GM04503 (cell line): Measurements from ENCODE around the gene MYO5C.
"Not testable (repeated sequence)": the region's sequence is repeated elsewhere in the genome, so short reads cannot be mapped to it uniquely, and the experiment has no call there.

Experiments used
- DNase-seq: peaks from one replicate; pipeline ENCODE4 v3.0.0-alpha.2; 2012; ENCODE audit warnings: low read depth

Gene MYO5C

DNA sequence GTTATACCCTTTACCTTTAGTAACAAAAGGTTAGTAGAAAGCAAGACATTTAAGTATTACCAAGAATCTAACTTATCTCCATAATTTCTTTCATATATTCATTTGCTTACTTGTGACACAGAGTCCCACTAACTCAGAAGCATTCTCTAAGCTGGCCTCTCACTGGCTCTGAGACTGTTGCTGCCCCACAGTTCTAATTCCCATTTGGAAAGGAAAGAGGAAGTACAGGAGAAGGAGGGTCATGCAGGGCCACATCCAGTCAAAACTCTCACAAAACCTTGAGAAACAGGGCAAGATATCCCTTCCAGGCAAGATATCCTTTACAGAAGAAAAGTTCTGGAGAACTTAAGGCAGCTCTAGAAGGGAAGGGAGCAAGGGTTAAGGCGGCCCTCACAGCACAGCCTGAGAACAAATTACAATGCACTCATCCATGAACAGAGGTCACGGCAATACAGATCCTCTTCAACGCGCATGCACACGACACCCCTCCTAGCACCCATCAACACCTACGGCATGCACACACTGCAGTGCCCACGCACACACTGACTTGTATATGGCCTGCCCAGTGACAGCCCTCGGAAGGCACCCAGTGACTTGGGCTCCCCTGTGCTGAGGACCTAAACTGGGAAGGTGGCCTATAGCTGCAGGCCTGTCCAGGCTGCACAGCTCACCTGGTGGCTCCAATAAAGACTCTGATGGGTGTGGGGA lies 13.0 kb upstream of the MYO5C start:
- DNase-seq: no peak

DNA sequence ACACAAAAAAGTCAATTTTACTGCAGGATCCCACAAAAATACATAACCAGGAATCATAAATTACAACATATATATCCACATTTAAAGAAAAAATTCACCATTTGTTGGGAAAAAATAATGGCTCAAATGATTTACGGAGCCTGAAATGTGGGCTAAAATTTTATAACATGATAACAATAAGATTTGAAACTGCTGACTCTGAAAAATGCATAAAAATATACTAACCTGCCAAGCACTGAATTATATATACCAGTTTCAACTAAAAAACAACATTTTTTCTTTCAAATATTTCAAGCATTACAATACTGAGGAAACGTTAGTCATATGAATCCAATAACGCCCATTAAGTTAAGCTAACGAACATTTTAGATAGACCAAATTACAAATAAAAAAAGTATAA lies 12.2 kb upstream of the MYO5C start:
- no peak for DNase-seq

DNA sequence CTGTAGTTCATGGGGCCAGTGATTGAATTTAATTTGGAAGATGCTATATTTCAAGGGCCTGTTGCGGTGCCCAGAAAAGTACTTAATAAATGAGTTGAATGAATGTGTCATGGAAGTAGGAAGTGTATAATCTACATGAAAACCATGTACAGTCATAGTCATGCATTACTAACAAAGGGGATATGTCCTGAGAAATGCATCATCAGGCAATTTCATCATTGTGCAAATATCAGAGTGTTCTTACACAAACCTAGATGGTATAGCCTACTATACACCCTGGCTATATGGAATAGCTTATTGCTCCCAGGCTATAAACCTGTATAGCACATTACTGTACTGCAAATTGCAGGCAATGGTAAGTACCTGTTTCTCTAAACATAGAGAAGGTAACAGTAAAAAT lies 10.7 kb upstream of the MYO5C start:
- DNase-seq: no peak

DNA sequence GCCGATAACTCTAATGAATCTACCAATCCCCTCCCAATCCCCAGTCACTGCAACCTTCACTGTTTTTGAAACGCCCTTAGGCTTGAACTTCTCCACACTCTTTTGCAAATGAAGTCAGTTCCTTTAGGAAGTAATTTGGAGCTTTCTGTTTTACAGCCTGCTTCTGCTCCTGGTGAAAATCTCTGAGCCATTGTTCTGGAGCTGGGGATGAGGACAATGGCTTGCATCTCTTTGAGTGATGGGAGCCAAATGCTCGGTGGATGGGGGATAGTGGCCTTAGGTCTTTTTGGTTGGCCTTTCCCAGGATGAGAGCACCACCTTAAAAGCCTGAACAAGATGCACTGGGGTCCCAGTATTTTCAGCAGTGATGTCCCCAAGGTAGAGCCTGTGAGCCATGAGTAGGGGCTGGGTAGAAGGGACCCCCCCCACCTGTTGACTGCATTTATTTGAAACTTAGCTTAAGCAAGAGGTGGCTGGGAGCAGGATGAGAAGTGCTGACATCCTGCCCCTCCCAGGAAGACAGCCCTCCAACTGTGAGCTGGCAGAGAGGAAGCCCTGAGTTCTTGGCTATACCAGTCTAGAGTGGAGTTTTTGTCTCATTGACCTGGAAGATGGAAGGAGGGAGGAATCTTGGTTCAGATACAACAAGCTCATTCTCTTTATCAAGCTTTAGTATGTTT lies 7.6 kb upstream of the MYO5C start:
- DNase-seq: no peak

DNA sequence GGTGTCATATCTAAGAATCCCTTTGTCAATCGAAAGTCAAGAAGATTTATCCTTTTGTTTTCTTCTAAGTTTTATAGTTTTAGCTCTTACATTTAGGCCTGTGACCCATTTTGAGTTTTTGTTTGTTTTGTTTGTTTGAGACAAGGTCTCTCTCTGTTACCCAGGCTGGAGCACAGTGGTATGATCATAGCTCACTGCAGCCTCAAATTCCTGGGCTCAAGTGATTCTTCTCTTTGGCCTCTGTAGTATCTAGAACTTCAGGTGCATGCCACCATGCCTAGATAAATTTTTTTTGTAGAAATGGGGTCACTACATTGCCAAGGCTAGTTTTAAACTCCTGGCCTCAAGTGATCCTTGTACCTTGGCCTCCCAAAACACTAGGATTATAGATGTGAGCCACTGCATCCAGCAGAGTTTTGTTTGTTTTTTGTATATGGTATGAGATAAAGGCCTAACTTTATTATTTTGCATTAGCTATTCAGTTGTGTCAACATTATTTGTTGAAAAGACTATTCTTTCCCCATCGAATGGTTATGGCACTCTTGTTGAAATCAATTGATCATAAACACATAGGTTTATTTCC lies 5.8 kb upstream of the MYO5C start:
- DNase-seq: no peak

DNA sequence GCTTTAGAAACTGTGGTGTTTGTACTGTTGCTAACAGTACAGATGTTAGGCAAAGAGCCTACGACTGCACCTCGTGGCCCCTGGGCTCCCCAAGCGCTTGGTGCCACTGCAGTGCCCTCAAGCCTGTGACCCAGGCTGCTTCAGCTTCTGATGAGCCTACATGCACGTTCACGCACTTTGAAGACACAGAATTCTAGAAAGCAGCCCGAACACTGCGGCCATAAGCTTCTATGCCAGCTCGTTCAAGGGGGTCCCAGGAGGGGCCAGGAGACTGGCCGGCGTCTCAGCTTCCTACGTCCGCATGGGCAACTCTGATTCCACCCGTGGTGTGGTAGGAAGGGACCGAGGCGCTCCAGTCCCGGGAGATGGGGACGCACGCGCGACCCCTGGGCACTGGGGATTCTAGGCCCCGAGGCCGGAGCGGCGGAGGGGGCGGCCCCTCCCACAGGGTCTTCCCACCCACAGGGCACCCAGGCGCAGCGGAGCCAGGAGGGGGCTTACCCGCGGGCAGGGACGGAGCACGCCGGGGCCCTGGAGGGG lies 653 bp downstream of the MYO5C start:
- DNase-seq: no peak

DNA sequence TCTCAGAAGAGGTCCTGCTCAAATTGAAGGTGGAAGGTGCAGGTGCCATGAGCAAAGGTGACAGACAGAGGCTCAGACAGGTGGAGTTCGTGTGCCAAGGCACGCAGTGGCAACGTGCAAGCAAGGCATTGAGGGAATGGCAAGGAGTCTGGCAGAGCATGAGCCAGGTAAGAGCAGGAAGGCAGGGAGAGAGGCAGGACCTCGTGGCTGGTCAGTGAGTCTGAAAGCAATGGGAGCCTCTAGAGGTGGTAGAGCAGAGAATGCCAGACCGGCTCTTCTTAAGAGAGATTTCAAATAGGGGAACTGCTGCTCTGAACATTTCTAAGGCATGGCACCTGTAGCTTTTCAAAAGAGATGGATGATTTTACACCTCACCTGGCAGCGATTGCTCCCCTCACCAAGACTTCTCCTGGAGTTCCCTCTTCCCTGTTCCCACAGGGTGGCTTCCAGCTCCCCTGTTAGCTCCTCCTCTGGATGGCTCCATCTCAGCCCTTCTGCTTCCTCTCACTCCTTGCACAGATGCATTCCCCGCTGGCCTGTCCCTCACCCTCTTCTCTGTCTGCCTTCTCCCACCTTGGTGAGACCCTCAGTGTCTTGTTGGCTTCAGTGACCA lies 2.7 kb downstream of the MYO5C start:
- no peak for DNase-seq

DNA sequence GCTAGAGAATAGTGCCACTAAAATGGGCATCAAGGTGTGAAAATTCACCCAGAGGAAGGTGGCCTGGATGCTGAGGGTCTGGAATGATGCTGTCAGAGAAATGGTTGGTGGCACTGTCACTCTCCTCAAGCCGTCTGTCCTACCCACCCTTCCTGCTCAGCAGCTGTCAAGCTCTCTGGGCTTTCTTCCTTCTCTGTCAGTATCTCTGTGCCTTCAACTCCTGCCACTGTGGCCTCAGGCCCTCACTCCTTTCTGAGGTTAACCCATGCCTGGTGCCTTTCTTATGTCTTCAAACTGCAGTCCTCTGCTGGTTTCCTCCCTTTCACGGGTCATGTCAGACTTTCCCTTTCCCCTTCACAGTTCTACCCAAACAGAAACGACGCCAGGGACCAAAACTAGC lies 4.4 kb downstream of the MYO5C start:
- no peak for DNase-seq

DNA sequence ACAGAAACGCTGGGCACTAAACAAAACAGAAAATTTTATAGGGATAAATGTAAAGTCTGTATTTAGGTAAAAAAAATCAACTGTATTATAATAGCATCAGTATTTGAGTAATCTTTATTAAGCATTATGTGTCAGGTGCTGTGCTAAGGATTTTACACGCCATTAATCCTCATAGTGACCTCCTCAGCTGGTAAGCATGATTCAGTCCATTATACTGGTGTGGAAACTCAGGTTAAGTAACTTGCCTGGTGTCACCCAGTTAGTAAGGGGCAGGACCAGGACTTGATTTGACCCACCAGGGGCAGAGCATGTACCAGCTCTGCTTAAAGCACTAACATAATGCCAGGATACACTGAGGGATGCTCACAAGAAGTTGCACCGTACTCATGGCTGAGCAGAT lies 4.8 kb downstream of the MYO5C start:
- DNase-seq: no peak

DNA sequence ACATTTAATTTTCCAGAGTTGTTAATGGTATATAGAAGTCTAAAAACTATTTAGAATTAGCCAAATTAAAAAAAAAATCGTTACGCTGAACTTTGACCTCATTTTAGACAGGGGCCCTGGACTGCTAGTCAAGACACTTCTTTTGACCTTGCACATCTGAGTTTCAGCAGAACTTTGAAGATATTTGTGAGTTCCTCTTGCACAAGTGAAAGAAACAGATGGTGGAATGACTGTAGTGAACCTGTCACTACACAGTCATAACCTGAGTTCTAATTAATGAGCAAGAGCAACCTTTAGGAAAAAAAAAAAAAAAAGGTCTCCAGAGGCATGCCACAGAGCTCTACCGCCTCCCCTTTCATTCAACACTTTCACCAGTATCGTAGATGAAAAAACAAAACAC lies 5.3 kb downstream of the MYO5C start:
- DNase-seq: no peak

DNA sequence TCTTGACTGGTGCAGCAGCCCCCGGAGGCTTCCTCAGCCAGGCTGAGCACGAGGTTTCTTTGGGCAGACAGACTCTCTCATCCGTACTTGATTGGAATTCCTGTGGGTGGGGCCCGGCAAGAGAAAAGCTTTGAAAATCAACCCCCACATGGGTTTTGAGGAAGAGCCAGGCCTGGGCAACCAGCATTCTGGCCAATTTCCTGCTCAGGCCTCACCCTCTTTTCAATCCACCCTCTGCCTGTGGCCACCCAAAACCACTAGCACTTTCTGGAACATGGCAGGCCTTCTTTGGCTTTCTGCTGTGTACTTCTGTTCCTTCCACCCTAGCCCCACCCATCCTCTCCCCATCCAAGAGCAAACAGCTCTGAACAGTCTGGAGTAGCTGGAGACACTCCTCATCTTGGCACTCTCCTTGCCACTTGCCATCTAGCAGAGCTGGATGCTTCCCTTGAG lies 5.9 kb downstream of the MYO5C start:
- DNase-seq: no peak

DNA sequence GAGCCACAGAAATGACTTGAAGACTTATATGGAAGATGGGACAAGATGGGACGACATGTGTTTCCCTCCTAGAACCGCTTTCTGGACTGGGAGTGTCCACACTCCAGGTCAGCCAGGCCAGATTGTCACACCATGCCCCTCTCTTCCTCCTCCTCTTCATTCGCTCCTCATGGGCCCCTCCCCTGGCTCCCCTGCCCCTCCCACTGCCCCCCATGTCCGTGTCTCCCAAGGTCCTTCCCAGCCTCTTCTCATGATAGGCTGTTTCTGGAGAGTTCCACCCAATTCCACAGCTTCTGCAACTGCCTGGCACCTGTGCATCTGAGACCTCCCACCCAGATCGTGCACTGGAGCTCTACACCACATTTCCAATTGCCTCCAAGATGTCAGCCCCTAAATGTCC lies 6.6 kb downstream of the MYO5C start:
- no peak for DNase-seq

DNA sequence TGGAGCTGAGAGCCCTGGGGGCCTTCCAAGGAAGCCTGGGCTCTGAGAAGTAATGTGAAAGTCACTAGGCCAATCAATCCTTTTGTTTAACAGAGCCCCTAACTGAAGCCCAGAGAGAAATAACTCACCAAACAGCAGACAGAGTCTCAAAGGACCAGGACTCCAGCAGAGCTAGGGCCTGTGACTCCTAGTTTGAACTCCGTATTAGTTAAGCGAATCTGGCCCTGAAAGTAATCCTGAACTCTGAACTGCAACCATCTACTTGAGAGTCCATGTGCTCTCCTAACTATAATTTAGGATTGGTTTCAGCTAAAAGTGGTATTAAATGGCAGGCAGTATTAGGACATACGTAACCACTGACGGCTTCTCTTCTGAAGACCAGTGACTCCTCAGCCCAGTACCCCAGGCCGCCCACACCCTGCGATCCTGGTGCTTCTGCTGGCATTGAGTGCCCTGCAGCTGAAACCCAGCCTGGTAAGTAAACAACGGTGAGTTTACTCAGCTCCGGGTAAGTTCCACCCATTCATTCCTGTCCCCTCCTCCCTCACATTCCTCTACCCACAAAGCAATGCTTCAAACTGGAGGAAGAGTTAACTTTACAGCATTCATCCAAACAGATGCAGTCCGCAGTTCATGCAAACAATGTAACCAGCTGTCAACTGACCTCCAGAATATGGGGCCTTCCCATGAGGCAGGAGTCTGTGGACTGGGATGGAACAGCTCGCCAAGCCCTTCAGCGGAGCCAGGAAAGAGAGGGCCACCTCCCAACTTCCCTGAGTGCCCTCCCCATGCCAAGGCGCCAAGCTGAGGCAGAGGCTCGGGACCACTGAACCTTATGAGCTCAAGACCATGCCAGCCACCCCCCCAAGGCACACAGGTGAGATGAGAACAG lies 7.3 kb downstream of the MYO5C start:
- DNase-seq: no peak

DNA sequence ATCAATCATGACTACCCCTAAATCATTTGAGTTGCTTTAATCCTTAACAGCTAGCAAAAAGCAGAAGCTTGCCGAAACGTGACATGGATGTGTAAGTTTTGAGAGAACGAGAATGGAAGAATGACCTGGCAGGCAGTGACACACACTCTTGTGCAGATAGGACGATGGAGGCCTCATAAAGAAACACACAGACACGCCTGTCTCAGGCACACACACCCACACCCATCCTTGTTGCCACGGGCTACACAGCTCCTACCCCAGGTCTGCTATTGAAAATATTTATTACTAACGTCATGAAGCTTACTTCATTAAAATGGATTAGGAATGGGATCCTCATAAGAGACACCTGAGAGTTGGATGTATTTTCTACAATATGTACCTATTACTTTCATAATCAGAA lies 8.5 kb downstream of the MYO5C start:
- DNase-seq: no peak

DNA sequence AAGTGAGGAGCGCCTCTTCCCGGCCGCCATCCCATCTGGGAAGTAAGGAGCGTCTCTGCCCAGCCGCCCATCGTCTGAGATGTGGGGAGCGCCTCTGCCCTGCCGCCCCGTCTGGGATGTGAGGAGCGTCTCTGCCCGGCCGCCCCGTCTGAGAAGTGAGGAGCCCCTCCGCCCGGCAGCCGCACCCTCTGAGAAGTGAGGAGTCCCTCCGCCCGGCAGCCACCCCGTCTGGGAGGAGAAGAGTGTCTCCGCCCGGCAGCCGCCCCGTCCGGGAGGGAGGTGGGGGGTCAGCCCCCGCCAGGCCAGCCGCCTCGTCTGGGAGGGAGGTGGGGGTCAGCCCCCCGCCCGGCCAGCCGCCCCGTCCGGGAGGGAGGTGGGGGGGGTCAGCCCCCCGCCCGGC lies 9.7 kb downstream of the MYO5C start:
- DNase-seq: not testable (repeated sequence)

DNA sequence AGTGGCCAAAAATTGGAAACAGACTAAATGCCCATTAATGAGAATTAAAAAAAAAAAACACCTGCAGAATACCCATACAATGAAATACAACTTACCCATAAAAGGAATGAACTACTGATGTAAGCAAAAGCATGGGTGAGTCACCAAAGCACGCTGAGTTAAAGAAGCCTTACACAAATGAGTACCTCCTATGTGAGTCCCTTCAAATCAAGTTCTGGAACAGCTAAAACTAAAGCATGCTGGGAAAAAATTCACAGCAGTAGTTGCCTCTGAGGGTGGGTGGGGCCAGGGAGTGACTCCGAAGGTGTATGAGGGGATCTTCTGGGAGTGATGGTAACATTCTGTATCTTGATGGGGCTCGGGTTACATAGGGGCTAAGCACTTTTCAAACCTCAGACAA lies 11.4 kb downstream of the MYO5C start:
- no peak for DNase-seq

DNA sequence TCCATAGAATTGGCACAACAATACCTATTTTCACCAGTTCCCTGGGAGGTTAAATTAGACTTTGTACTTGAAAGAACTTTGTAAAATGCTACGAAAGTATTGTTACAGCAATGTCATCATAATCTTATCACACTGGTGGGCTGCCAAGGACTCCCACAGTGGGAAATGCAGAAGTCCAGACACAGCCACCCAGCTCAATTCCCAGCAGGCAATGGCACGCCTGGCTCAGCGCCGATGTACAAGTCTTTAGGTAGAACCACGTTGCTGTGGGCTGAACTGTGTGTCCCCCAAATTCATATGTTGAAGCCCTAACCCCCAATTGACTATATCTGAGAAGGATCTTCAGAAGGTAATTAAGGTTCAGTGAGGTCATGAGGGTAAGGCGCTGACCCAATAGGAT lies 12.3 kb downstream of the MYO5C start:
- no peak for DNase-seq

DNA sequence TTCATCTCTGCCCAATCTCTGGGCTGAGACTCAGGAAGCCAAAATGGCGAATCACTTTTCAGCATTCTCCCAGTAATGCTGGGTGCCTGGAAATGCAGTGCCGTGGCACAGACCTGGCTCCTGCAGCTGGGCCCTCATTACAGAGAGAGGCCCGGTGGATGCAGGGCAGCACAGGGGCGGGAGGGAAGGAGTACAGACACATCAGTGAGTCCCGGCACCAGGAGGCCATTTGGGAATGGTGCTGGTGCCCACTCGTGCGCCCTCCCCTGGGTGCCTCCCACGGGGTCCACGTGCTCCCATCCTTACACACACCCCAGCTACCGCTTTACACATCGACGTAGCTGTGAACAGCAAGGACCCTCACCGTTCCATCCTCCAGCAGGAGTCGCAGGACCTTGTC lies 13.2 kb downstream of the MYO5C start:
- DNase-seq: no peak

DNA sequence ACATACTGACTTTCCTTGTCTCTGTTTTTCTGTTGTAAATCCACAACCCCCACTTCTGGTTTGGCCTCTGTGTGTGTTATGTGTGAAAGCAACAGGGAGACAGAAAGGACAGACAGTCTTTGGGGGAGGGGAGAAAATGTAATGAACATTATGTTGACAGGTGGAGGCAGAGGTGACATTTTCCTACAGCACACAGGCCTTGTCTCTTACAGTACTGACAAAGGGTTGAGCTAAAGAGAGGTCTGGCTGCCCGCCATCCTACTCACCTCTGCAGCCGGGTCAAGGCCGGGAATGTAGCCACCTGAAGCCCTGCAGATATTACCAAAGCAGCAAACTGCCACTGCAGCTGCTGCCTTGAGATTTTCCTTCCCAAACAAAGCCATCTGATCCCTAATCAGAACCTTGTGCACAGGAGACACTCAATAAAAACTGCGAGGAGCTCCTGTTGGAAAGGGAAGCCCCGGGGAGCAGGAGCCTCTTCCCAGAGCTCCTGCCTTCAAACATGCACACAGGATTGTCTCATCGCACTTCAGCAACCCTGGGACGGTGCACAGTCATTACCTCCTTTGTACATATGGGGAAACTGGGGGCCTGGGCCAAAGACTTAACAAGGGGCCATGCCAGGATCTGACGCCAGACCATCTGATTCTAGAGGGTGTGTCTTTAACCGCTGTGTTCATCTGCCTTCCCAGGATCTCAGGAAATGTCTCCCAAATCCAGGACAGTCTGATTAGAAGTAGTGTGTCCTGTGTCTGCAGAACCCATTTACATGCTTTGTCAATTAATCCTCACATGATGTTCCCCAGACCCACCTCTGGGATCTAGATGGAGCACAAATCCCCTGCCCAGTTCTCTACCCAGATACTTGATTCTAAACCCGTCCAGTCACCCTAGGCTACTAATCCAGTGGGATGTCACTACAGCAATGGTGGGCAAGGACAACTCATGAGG lies 14.2 kb downstream of the MYO5C start:
- no peak for DNase-seq

DNA sequence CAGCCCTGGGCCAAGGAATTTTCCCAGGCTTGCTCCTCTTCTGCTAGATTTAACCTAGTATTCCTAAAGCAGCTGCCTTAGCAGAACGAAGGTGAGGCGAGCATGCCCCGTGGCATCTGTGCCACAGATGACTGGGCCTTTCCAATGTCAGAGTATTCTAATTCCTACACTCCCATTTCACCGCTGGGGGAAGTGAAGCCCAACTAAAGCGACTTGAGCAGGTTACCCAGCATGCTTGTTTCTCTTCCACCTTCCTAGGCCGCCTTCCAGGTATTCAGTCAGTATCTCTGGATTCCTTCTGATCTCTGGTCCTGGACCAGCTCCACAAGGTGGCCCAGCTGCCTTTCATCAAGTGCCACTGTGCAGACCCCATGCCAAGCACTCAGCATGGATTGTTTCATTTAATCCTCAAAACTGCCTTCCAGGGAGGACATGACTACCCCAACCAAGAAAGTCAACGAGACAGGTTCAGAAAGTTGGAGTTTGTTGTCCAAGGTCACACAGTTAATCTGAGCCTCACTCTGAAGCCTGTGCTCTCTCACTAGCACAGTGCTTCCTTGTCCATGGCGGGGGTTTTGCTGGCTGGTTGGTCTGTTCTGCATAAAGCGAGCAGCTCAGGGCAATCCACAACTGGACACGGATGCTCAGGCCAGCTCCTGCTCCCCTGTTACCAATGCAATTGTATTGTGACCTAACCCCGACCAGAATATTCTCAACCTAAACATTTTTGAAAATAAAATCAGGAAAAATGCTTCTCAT lies 15.1 kb downstream of the MYO5C start:
- no peak for DNase-seq
